Body of pancreas (tissue), 4 donors: Measurements from ENCODE around the gene DDX19B.

ENCODE experiments used
- CTCF ChIP-seq, 7 experiments: fragments of 450-650 bp in 4 of 7; fragments of 200-600 bp in 3 of 7; sonication (generic) in 3 of 7; IDR thresholded peaks; one replicate each; pipeline ENCODE4 v1.5.1; 2016 to 2019; ENCODE audit warnings: antibody characterized with exemption in 7 of 7
- POLR2A ChIP-seq, 3 donors: fragments of 450-650 bp; IDR thresholded peaks; one replicate each; pipeline ENCODE4 v1.6.1; 2016; ENCODE audit warnings: antibody characterized with exemption in 3 of 3, mild to moderate bottlenecking in 2 of 3

GRCh38 chr16:70301121-70301520, 2.1 kb downstream of the DDX19B start:
- no peak for TF ChIP-seq POLR2A (IDR thresholded peaks at IDR 0.05)
- no peak for TF ChIP-seq CTCF (IDR thresholded peaks at IDR 0.05)
